Panc1 (cell line): Measurements from ENCODE around the gene SYCP3. TPM values are rescaled to one million over a fixed set of nuclear protein-coding genes. Genes with fewer than 3 reads are reported as not detected.
"Not testable (repeated sequence)": the region's sequence is repeated elsewhere in the genome, so short reads cannot be mapped to it uniquely, and the experiment has no call there.

ENCODE experiments used
- ATAC-seq: fragments of 200-7000 bp; cut with Tn5 transposase; 2 replicates; pipeline ENCODE4 v1.9.1; 2020; ENCODE audit warnings: mild to moderate bottlenecking, moderate library complexity
- BruUV-seq: library from RNA; stranded (reverse); fragments of 400-500 nt; replicated peaks from 2 replicates; lab custom pipeline; 2021; lab: Mats Ljungman, UMichigan
- CTCF ChIA-PET: fragments of 300-600 bp; sonication (Branson Sonifier 250); formaldehyde crosslinking; loops from one replicate; lab custom pipeline; 2022; ENCODE audit warnings: antibody characterized with exemption; lab: Charles Lee
- POLR2A ChIA-PET: fragments of 300-600 bp; sonication (Branson Sonifier 250); formaldehyde crosslinking; loops from one replicate; lab custom pipeline; 2022; ENCODE audit warnings: antibody characterized with exemption; lab: Charles Lee
- DNase-seq: peaks from one replicate; pipeline ENCODE4 v3.0.0-alpha.2; 2010; ENCODE audit warnings: low read depth, low spot score
- H3K27ac ChIP-seq: 2 replicates; pipeline ENCODE4 v1.5.1; 2011; ENCODE audit warnings: mild to moderate bottlenecking, low read length, inconsistent platforms
- H3K27me3 ChIP-seq: fragments of 200-500 bp; sonication (Bioruptor generic); 2 replicates; pipeline ENCODE4 v1.6.0; 2014; ENCODE audit warnings: low read length, inconsistent platforms; ENCODE audit not compliant: control insufficient read depth, insufficient read depth
- H3K36me3 ChIP-seq: fragments of 200-500 bp; sonication (Bioruptor generic); 2 replicates; pipeline ENCODE4 v1.5.1; 2014; ENCODE audit warnings: inconsistent platforms, mild to moderate bottlenecking, low read length, moderate library complexity; ENCODE audit not compliant: control insufficient read depth, insufficient read depth
- H3K4me1 ChIP-seq: 2 replicates; pipeline ENCODE4 v1.5.1; 2011; ENCODE audit warnings: inconsistent platforms, mild to moderate bottlenecking, low read length, moderate library complexity; ENCODE audit not compliant: control insufficient read depth, insufficient read depth
- H3K4me3 ChIP-seq, 2 experiments: 2 replicates each; pipeline ENCODE4 v1.5.1; 2011 to 2012; ENCODE audit warnings: low read depth in 2 of 2, low read length in 2 of 2, mild to moderate bottlenecking in 2 of 2, inconsistent platforms in 1 of 2, moderate library complexity in 1 of 2
- H3K9me3 ChIP-seq: fragments of 200-500 bp; sonication (Bioruptor generic); 2 replicates; pipeline ENCODE4 v1.5.1; 2014; ENCODE audit warnings: low read depth, mild to moderate bottlenecking, inconsistent platforms, low read length, moderate library complexity; ENCODE audit not compliant: control insufficient read depth, insufficient read depth
- POLR2AphosphoS5 ChIP-seq: IDR thresholded peaks from 2 replicates; pipeline ENCODE4 v1.6.1; 2012; ENCODE audit warnings: mild to moderate bottlenecking, low read depth, low read length, moderate library complexity
- REST ChIP-seq, 2 experiments: IDR thresholded peaks; 2 replicates each; pipeline ENCODE4 v1.6.1; 2011 to 2012; ENCODE audit warnings: low read depth in 2 of 2, control low read depth in 1 of 2, low read length in 1 of 2, mild to moderate bottlenecking in 1 of 2, moderate library complexity in 1 of 2; ENCODE audit not compliant: insufficient read depth in 1 of 2
- SIN3A ChIP-seq: IDR thresholded peaks from 2 replicates; pipeline ENCODE4 v1.6.1; 2012; ENCODE audit warnings: low read depth, mild to moderate bottlenecking, low read length, moderate library complexity, borderline replicate concordance; ENCODE audit not compliant: insufficient read depth
- TCF7L2 ChIP-seq: IDR thresholded peaks from 2 replicates; pipeline ENCODE4 v1.6.1; 2011; ENCODE audit warnings: mild to moderate bottlenecking, low read depth, low read length, inconsistent platforms
- in situ Hi-C: cut with HindIII; loops from 2 replicates; pipeline ENCODE4 v1.10.0; 2016; ENCODE audit warnings: low sequenced_read_pairs, low pct_unique_long_range_greater_than_20kb
- intact Hi-C: fragments of 100-400 bp; cut with micrococcal nuclease; formaldehyde crosslinking; loops from one replicate; pipeline ENCODE4 v1.10.0; 2022; ENCODE audit not compliant: unreplicated experiment
- total RNA-seq: library from RNA; stranded (reverse); gene quantifications from one replicate; pipeline ENCODE4 v1.2.1, GENCODE V29; 2021; ENCODE audit not compliant: unreplicated experiment
- TF ChIP-seq, protein P1 (sequence below): fragments of 450-650 bp; IDR thresholded peaks from 2 replicates; pipeline ENCODE4 v1.5.1; 2017; ENCODE audit warnings: mild to moderate bottlenecking

SYCP3 gene
- total RNA-seq, 1 experiment from 2014 or later: not detected

DNA sequence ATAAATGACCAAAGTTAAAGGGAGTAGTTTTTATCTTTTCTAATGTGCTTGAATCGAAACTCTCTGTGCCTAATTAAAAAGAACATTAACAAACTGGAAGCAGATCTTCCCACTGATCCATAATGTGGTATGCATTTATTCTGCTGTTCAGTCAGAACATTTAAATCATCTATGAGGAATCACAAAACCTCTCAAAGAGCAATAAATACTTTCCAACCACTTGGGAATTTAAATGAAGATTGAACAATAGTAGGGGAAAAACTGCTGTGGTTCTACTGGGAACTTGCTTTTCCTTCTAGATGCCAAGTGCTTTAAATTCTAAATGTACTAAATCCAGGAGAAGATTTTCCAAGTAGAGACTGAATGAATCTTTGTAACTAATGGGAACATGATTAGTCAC is 54.2 kb downstream of the SYCP3 start:
- Histone ChIP-seq H3K4me3 (no peak overlapping the region), H3K4me1 (no peaks in the 10 kb centered on the region), H3K36me3 (no peaks in the 10 kb centered on the region), H3K9me3 (no peaks in the 10 kb centered on the region), H3K27me3 (peaks cover 2% of the 10 kb centered on the region; the same call in 1 of the 2 replicates), H3K27ac (no peak overlapping the region)
- no peak for ATAC-seq
- no peak for DNase-seq
- ChIA-PET POLR2A (no interaction called here), CTCF (no interaction called here)
- intact Hi-C loops: no loop called here
- TF ChIP-seq REST (IDR thresholded peaks at IDR 0.05; ENCODE audit: insufficient read depth in 1 of 2, low read depth in 2 of 2, low read length in 1 of 2): no peak
- no peak for TF ChIP-seq POLR2AphosphoS5
- TF ChIP-seq TCF7L2: no peak
- in situ Hi-C loops: no loop called here
- no TSS peak for BruUV-seq

DNA sequence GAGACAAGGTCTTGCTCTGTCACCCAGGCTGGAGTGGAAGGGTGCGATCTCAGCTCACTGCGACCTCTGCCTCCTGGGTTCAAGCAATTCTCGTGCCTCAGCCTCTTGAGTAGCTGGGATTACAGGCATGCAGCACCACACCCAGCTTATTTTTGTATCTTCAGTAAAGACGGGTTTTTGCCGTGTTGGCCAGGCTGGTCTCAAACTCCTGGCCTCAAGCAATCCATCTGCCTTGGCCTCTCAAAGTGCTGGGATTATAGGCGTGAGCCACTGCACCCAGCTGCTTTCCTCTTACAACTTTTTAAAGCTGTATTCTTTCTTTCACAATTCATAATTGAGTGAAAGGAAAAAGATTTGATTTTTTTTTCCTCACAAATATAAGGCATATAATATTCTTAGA is 57.6 kb downstream of the SYCP3 start:
- DNase-seq, H3K4me3 ChIP-seq, H3K4me1 ChIP-seq, ATAC-seq, H3K9me3 ChIP-seq, H3K36me3 ChIP-seq, BruUV-seq, H3K27ac ChIP-seq, in situ Hi-C loops, CTCF ChIA-PET, intact Hi-C loops, H3K27me3 ChIP-seq, POLR2A ChIA-PET: not testable (repeated sequence)

GRCh38 chr12:101680647-101681046 is 58.6 kb downstream of the SYCP3 start:
- CTCF ChIA-PET: no interaction called here
- intact Hi-C loops: no loop called here
- Histone ChIP-seq H3K4me1 (no peaks in the 10 kb centered on the region), H3K36me3 (no peaks in the 10 kb centered on the region), H3K27ac (no peak overlapping the region), H3K9me3 (no peaks in the 10 kb centered on the region), H3K4me3 (no peak overlapping the region), H3K27me3 (peaks cover 2% of the 10 kb centered on the region; the same call in 1 of the 2 replicates)
- DNase-seq (no peak), ATAC-seq (no peak)
- no peak for TF ChIP-seq SIN3A
- TF ChIP-seq, protein P1, sequence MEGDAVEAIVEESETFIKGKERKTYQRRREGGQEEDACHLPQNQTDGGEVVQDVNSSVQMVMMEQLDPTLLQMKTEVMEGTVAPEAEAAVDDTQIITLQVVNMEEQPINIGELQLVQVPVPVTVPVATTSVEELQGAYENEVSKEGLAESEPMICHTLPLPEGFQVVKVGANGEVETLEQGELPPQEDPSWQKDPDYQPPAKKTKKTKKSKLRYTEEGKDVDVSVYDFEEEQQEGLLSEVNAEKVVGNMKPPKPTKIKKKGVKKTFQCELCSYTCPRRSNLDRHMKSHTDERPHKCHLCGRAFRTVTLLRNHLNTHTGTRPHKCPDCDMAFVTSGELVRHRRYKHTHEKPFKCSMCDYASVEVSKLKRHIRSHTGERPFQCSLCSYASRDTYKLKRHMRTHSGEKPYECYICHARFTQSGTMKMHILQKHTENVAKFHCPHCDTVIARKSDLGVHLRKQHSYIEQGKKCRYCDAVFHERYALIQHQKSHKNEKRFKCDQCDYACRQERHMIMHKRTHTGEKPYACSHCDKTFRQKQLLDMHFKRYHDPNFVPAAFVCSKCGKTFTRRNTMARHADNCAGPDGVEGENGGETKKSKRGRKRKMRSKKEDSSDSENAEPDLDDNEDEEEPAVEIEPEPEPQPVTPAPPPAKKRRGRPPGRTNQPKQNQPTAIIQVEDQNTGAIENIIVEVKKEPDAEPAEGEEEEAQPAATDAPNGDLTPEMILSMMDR: no peak
- no peak for TF ChIP-seq POLR2AphosphoS5
- no peak for TF ChIP-seq TCF7L2
- in situ Hi-C loops: no loop called here
- no TSS peak for BruUV-seq
- POLR2A ChIA-PET: no interaction called here
